SK-N-MC (cell line): ENCODE measurements around the gene BSCL2.
"Not testable (repeated sequence)": the region's sequence is repeated elsewhere in the genome, so short reads cannot be mapped to it uniquely, and the experiment has no call there.

Experiments used
- DNase-seq: peaks from one replicate; pipeline ENCODE4 v3.0.0-alpha.2; 2011; ENCODE audit warnings: low read depth, low spot score
- H3K27ac ChIP-seq: fragments of 200-600 bp; sonication (generic); 2 replicates; pipeline ENCODE4 v1.5.1; 2016; ENCODE audit warnings: mixed run types
- H3K36me3 ChIP-seq: fragments of 200-600 bp; sonication (generic); 2 replicates; pipeline ENCODE4 v1.6.1; 2017; ENCODE audit warnings: antibody characterized with exemption, low read length, mixed read lengths; ENCODE audit not compliant: insufficient read depth
- H3K4me3 ChIP-seq: fragments of 200-600 bp; sonication (generic); 2 replicates; pipeline ENCODE4 v1.5.1; 2016
- H3K9ac ChIP-seq: fragments of 200-600 bp; sonication (generic); 2 replicates; pipeline ENCODE4 v1.8.0; 2017; ENCODE audit warnings: mixed run types, mixed read lengths; ENCODE audit not compliant: insufficient read length
- H3K9me3 ChIP-seq: fragments of 200-600 bp; sonication (generic); 2 replicates; pipeline ENCODE4 v1.6.1; 2017; ENCODE audit warnings: low read depth, mild to moderate bottlenecking, antibody characterized with exemption, low read length, moderate library complexity, mixed read lengths
- EZH2 ChIP-seq: fragments of 200-600 bp; sonication (generic); IDR thresholded peaks from one replicate; pipeline ENCODE4 v1.6.1; 2017; ENCODE audit warnings: antibody characterized with exemption
- FOXP2 ChIP-seq: optimal IDR thresholded peaks from 2 replicates; pipeline ENCODE3; 2011; ENCODE audit warnings: mild to moderate bottlenecking, moderate library complexity; ENCODE audit not compliant: insufficient read depth; ENCODE audit errors: extremely low read length, control extremely low read depth
- POLR2AphosphoS5 ChIP-seq: IDR thresholded peaks from 2 replicates; pipeline ENCODE4 v1.6.1; 2012; ENCODE audit warnings: mild to moderate bottlenecking, low read depth, low read length, borderline replicate concordance

Gene BSCL2

GRCh38 chr11:62705413-62705812, 1.8 kb downstream of the BSCL2 start:
- Histone ChIP-seq H3K36me3 (peaks cover 42% of the 10 kb centered on the region), H3K27ac (peak overlapping the region; percentile 51), H3K9me3 (no peaks in the 10 kb centered on the region), H3K9ac (peak overlapping the region; percentile 67), H3K4me3 (peak overlapping the region; percentile 79)
- TF ChIP-seq FOXP2 (no peak), POLR2AphosphoS5 (no peak), EZH2 (no peak)
- no peak for DNase-seq

GRCh38 chr11:62703921-62704320, 3.3 kb downstream of the BSCL2 start:
- H3K4me3 ChIP-seq, DNase-seq, H3K9me3 ChIP-seq, H3K9ac ChIP-seq, H3K27ac ChIP-seq: not testable (repeated sequence)
- peaks cover 33% of the 10 kb centered on the region for H3K36me3 ChIP-seq

GRCh38 chr11:62702246-62702645, 5.0 kb downstream of the BSCL2 start:
- H3K4me3 ChIP-seq = no peak overlapping the region
- peaks cover 24% of the 10 kb centered on the region for H3K36me3 ChIP-seq
- no peak overlapping the region for H3K9ac ChIP-seq
- TF ChIP-seq FOXP2 (no peak), POLR2AphosphoS5 (no peak), EZH2 (no peak)
- no peak overlapping the region for H3K27ac ChIP-seq
- no peaks in the 10 kb centered on the region for H3K9me3 ChIP-seq
- no peak for DNase-seq

DNA sequence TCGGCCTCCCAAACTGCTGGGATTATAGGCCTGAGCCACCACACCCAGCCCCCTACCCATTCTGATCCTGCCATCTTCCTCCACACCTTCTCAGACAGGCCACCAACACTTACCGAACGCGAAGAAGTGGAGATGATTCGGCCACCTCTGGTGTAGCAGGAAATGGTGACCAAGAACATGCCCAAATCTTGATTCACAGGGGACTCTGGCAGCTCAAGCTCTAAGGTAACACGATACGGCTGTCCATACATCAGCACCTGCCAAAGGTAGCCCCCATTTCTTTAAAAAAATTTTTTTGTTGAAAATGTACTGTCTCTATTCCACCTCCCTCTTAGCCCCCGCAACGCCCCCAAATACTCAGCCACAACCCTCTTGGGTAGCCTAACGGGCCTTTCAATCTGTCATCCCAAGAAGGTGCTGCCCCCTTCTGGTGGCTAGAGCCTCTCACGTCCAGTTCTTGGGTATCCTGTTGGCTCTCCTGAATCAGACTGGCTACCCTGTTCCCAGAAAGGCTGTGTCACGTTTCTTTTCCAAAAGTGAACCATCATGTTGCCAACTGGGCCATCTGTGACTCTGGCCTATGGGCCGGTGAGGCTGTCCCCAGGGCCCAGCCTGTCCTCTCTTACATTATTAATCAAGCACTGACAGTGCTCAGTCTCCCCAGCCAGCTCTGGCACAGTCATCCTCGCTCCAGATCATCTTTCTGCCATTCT, 12.6 kb downstream of the BSCL2 start:
- Histone ChIP-seq H3K9me3 (no peaks in the 10 kb centered on the region), H3K36me3 (peaks cover 36% of the 10 kb centered on the region), H3K4me3 (no peak overlapping the region), H3K9ac (no peak overlapping the region), H3K27ac (no peak overlapping the region)
- no peak for DNase-seq
- no peak for TF ChIP-seq POLR2AphosphoS5
- no peak for TF ChIP-seq FOXP2

GRCh38 chr11:62693624-62694023, 13.6 kb downstream of the BSCL2 start:
- not testable (repeated sequence) for H3K9ac ChIP-seq, H3K27ac ChIP-seq, DNase-seq, H3K9me3 ChIP-seq, H3K4me3 ChIP-seq
- peaks cover 36% of the 10 kb centered on the region for H3K36me3 ChIP-seq

DNA sequence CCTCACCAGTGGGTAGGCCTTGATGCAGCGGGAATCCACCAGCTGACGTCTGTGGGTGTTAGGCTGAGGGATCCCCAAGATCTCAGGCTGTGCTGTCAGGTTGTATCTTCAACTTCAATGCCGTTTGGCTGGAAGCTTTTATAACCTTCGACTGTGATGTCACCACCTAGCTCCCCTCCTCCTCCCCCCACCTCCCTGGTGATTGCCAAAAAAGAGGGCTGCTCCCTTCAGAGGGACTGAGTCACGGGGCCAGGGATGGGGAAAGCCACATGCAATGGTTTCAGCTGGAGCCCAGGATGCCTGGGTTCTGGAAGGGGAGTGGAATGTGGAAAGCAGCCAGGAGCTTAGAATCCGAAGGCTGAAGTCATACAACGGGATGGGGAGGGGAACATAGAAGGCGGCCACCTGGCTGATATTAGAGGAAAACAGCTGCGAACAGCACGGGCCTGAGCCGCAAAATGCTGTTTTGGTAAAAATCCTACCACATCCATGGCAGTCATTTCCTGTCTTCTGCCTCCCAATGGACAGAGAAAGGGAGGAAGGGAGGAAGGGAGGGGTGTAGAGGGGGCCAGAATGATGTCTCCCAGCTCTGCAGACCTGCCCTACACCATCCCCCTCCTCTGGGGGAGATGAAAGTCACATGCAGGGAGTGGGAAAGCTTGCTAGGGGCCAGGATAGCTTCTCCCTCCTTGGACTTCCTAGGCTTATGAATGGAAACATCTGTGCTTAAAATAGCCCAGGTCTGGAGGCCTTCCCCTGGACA, 17.6 kb downstream of the BSCL2 start, which contains the start of gene LRRN4CL:
Gene LRRN4CL (minus strand): TSS at position 110 of the 763 bp plus-strand sequence. CDS start 1,022 bp downstream, outside the sequence.
- DNase-seq = no peak
- Histone ChIP-seq H3K36me3 (peaks cover 36% of the 10 kb centered on the region), H3K9ac (peak within 1 kb of the TSS; percentile 53), H3K4me3 (peak within 1 kb of the TSS; percentile 58), H3K27ac (peak within 1 kb of the TSS; percentile 88), H3K9me3 (no peaks in the 10 kb centered on the region)
- TF ChIP-seq EZH2 = no peak
- TF ChIP-seq FOXP2 = no peak
- TF ChIP-seq POLR2AphosphoS5 = peak; percentile 32; the same call in 1 of the 2 replicates

GRCh38 chr11:62688491-62688890, 18.7 kb downstream of the BSCL2 start:
- DNase-seq = no peak
- Histone ChIP-seq H3K36me3 (peaks cover 30% of the 10 kb centered on the region), H3K27ac (peak overlapping the region; percentile 88), H3K9me3 (no peaks in the 10 kb centered on the region), H3K4me3 (no peak overlapping the region), H3K9ac (peak overlapping the region; percentile 42)
- TF ChIP-seq POLR2AphosphoS5 = no peak
- TF ChIP-seq FOXP2 = no peak
- TF ChIP-seq EZH2 = no peak

DNA sequence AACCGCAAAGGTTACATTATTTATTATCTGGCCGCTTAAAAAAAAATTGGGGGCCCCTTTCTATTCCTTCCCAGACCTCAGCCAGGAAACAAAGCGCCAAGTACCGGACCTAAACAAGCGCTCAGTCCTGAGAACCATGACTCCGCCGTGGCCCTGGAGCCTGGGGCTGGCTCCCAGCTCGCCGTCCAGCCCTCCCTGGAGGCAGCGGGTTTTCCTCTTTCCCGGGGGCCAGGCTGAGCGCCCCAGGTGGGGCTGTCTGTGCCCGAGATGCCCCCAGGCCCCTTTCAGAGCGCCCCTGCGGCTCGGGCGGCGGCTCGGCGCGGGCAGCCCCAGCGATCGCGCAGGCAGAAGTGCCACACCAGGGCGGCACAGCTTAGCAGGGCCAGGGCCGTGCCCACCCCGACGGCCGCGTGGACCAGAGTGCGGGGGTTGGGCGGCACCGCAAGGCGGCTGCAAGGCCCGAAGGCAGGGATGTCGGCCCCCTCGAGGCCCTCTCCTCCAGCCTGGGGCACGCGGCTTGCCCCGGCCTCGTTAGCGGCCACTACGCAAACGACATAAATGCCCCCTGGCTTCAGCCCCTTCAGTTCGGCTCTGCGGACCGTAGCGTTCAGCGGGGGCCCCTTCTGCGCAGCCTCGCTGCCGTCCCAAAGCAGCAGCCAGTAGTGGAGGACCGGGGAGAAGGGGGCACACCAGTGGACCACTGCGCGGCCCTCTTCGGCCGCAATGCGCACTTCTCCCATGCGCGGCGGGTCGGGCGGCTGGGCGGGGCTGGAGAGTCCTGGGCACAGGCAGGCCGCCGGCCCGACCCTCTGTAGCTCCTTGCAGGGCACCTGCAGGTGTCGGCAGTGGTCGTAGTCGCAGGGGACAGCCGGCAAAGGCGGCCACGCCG, 19.5 kb downstream of the BSCL2 start:
- Histone ChIP-seq H3K9ac (peak overlapping the region; percentile 42), H3K4me3 (no peak overlapping the region), H3K9me3 (no peaks in the 10 kb centered on the region), H3K27ac (peak overlapping the region; percentile 88), H3K36me3 (peaks cover 24% of the 10 kb centered on the region)
- no peak for DNase-seq
- TF ChIP-seq FOXP2 = no peak
- no peak for TF ChIP-seq POLR2AphosphoS5
- TF ChIP-seq EZH2 = no peak
